ENCODE results near the gene ZNF3. TPM values are rescaled to one million over a fixed set of nuclear protein-coding genes. Genes with fewer than 3 reads are reported as not detected.
A peak's percentile ranks its signal among the peaks of the same experiment; 100 is the strongest.

Gene ZNF3
- total RNA-seq (10 to 100 TPM; 14.0 to 18.2 TPM), polyA plus RNA-seq (10 to 100 TPM; 10.2 to 10.4 TPM)

DNA sequence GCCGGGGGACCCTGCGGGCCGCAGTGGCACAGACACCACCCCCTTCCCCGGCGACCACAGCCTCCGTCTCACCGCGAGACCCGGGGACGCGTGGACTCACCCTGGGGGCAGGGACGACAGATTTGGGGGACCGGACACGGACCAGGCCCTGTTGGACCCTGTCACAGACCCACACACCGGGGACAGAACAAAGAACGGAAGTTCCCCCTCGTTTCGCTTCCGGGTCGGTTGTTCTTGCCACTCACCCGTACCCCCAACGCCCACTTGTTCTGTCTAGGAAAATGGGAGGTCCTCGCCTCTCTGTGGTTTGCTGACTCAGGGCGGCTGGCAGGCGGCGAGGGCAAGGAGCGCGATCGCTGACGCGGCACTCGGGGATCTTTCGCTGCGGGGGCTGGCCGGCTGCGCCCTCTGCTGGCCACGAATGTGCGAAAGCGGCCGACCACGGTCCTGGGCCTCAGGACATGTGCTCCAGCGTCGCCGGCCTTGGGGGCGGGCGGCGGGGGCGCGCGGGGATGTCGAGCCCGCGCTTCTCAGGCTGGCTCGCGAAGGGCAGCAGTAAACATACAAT lies at the start of gene ZNF3:
TSS of gene ZNF3 (minus strand) at position 189 of the 568 bp plus-strand sequence. CDS start 4,366 bp downstream, outside the sequence.
- Histone ChIP-seq H3K27ac (ENCODE audit: low read depth in 1 of 2, low read length in 2 of 2) (peak within 1 kb of the TSS; percentile 89 to 90), H3K4me1 (ENCODE audit: control insufficient read depth in 4 of 4, insufficient read depth in 4 of 4, low read length in 3 of 4) (peaks cover 12 to 34% (median 29%) of the 10 kb centered on the region in 4 donors), H3K27me3 (ENCODE audit: control insufficient read depth in 4 of 4, insufficient read depth in 4 of 4, low read length in 3 of 4) (no peaks in the 10 kb centered on the region), H3K9me3 (ENCODE audit: control insufficient read depth in 4 of 4, low read length in 3 of 4) (no peaks in the 10 kb centered on the region), H3K36me3 (ENCODE audit: control insufficient read depth in 4 of 4, insufficient read depth in 3 of 4, low read depth in 1 of 4, low read length in 3 of 4) (peaks cover 0 to 10% (median 4%) of the 10 kb centered on the region in 4 donors), H3K4me3 (ENCODE audit: low read depth in 1 of 3, low read length in 3 of 3) (peak within 1 kb of the TSS; percentile 80 to 90 (median 83)), H3K9ac (ENCODE audit: low read depth in 1 of 2, low read length in 2 of 2) (peak within 1 kb of the TSS; percentile 88 to 96)
- TF ChIP-seq, protein P1, sequence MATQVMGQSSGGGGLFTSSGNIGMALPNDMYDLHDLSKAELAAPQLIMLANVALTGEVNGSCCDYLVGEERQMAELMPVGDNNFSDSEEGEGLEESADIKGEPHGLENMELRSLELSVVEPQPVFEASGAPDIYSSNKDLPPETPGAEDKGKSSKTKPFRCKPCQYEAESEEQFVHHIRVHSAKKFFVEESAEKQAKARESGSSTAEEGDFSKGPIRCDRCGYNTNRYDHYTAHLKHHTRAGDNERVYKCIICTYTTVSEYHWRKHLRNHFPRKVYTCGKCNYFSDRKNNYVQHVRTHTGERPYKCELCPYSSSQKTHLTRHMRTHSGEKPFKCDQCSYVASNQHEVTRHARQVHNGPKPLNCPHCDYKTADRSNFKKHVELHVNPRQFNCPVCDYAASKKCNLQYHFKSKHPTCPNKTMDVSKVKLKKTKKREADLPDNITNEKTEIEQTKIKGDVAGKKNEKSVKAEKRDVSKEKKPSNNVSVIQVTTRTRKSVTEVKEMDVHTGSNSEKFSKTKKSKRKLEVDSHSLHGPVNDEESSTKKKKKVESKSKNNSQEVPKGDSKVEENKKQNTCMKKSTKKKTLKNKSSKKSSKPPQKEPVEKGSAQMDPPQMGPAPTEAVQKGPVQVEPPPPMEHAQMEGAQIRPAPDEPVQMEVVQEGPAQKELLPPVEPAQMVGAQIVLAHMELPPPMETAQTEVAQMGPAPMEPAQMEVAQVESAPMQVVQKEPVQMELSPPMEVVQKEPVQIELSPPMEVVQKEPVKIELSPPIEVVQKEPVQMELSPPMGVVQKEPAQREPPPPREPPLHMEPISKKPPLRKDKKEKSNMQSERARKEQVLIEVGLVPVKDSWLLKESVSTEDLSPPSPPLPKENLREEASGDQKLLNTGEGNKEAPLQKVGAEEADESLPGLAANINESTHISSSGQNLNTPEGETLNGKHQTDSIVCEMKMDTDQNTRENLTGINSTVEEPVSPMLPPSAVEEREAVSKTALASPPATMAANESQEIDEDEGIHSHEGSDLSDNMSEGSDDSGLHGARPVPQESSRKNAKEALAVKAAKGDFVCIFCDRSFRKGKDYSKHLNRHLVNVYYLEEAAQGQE (IDR thresholded peaks at IDR 0.05), result peak; percentile 85
- TF ChIP-seq, protein P2, sequence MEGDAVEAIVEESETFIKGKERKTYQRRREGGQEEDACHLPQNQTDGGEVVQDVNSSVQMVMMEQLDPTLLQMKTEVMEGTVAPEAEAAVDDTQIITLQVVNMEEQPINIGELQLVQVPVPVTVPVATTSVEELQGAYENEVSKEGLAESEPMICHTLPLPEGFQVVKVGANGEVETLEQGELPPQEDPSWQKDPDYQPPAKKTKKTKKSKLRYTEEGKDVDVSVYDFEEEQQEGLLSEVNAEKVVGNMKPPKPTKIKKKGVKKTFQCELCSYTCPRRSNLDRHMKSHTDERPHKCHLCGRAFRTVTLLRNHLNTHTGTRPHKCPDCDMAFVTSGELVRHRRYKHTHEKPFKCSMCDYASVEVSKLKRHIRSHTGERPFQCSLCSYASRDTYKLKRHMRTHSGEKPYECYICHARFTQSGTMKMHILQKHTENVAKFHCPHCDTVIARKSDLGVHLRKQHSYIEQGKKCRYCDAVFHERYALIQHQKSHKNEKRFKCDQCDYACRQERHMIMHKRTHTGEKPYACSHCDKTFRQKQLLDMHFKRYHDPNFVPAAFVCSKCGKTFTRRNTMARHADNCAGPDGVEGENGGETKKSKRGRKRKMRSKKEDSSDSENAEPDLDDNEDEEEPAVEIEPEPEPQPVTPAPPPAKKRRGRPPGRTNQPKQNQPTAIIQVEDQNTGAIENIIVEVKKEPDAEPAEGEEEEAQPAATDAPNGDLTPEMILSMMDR (IDR thresholded peaks at IDR 0.05; ENCODE audit: low read depth, low read length, missing input control), result peak; percentile 88
- peak; percentile 22 for TF ChIP-seq FOXA2 (IDR thresholded peaks at IDR 0.05)
- TF ChIP-seq, protein P3, sequence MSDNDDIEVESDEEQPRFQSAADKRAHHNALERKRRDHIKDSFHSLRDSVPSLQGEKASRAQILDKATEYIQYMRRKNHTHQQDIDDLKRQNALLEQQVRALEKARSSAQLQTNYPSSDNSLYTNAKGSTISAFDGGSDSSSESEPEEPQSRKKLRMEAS (IDR thresholded peaks at IDR 0.05), result no peak
- peak; percentile 70 to 72 for TF ChIP-seq RXRA (IDR thresholded peaks at IDR 0.05)
- no peak for TF ChIP-seq TAF1 (conservative IDR thresholded peaks at IDR 0.05)
- peak; percentile 96 to 98 for TF ChIP-seq GABPA (IDR thresholded peaks at IDR 0.05 in 1 of 2, conservative IDR thresholded peaks at IDR 0.05 in 1 of 2)
- TF ChIP-seq JUND (IDR thresholded peaks at IDR 0.05), result peak; percentile 31 to 69
- peak; percentile 65 to 70 for TF ChIP-seq HNF4A (conservative IDR thresholded peaks at IDR 0.05)
- peak; percentile 90 to 96 for TF ChIP-seq EGR1 (IDR thresholded peaks at IDR 0.05; ENCODE audit: low read depth in 2 of 2)
- TF ChIP-seq, protein P4, sequence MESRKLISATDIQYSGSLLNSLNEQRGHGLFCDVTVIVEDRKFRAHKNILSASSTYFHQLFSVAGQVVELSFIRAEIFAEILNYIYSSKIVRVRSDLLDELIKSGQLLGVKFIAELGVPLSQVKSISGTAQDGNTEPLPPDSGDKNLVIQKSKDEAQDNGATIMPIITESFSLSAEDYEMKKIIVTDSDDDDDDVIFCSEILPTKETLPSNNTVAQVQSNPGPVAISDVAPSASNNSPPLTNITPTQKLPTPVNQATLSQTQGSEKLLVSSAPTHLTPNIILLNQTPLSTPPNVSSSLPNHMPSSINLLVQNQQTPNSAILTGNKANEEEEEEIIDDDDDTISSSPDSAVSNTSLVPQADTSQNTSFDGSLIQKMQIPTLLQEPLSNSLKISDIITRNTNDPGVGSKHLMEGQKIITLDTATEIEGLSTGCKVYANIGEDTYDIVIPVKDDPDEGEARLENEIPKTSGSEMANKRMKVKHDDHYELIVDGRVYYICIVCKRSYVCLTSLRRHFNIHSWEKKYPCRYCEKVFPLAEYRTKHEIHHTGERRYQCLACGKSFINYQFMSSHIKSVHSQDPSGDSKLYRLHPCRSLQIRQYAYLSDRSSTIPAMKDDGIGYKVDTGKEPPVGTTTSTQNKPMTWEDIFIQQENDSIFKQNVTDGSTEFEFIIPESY (IDR thresholded peaks at IDR 0.05), result peak; percentile 45
- TF ChIP-seq NR2F2 (IDR thresholded peaks at IDR 0.05), result peak; percentile 68
- TF ChIP-seq, protein P5, sequence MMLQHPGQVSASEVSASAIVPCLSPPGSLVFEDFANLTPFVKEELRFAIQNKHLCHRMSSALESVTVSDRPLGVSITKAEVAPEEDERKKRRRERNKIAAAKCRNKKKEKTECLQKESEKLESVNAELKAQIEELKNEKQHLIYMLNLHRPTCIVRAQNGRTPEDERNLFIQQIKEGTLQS (IDR thresholded peaks at IDR 0.05), result no peak
- peak; percentile 85 for TF ChIP-seq SP1 (IDR thresholded peaks at IDR 0.05)
- TF ChIP-seq FOXA1 (IDR thresholded peaks at IDR 0.05), result peak; percentile 84
- TF ChIP-seq RAD21 (IDR thresholded peaks at IDR 0.05), result peak; percentile 87 to 92
- TF ChIP-seq HNF4G (IDR thresholded peaks at IDR 0.05), result peak; percentile 31
- TF ChIP-seq YY1 (IDR thresholded peaks at IDR 0.05), result peak; percentile 83
- under 1% methylated on average over 55 of the region's 55 CpGs for WGBS
- peak; percentile 98 for DNase-seq (ENCODE audit: low spot score)

Data from liver (tissue), 9 donors.